K562 (cell line): ENCODE results near the gene KIF6. TPM values are rescaled to one million over a fixed set of nuclear protein-coding genes. Genes with fewer than 3 reads are reported as not detected.

Experiments used
- CREM ChIP-seq: IDR thresholded peaks from 2 replicates; pipeline ENCODE4 v1.6.1; 2014; ENCODE audit warnings: antibody characterized with exemption, low read depth
- DDX20 ChIP-seq: fragments of 450-650 bp; IDR thresholded peaks from 2 replicates; pipeline ENCODE4 v1.6.1; 2016; ENCODE audit warnings: missing genetic modification characterization, low read depth, mild to moderate bottlenecking, missing compliant biosample characterization, moderate library complexity
- EGR1 ChIP-seq: fragments of 450-650 bp; conservative IDR thresholded peaks from 2 replicates; pipeline ENCODE4 v1.6.1; 2017; ENCODE audit warnings: mild to moderate bottlenecking
- KDM1A ChIP-seq, 2 experiments: fragments of 450-650 bp; IDR thresholded peaks; 2 replicates each; pipeline ENCODE4 v1.6.1; 2016; ENCODE audit warnings: mild to moderate bottlenecking in 2 of 2
- MBD1 ChIP-seq: fragments of 250-450 bp; sonication (Bioruptor Pico); IDR thresholded peaks from 2 replicates; pipeline ENCODE4 v1.8.0; 2022; ENCODE audit warnings: inconsistent platforms
- MTA3 ChIP-seq: fragments of 450-650 bp; formaldehyde crosslinking; IDR thresholded peaks from 2 replicates; pipeline ENCODE4 v1.6.1; 2017; ENCODE audit warnings: mild to moderate bottlenecking, borderline replicate concordance
- RCOR1 ChIP-seq, 2 experiments: IDR thresholded peaks; 2 replicates each; pipeline ENCODE4 v1.6.1; 2012; ENCODE audit warnings: low read depth in 2 of 2, low read length in 2 of 2, borderline replicate concordance in 1 of 2, improper control_type of control experiment in 1 of 2
- REST ChIP-seq, 2 experiments: fragments of 450-650 bp; formaldehyde crosslinking in 1 of 2; IDR thresholded peaks; 2 replicates each; pipeline versions ENCODE4 v1.4.0 to v1.6.1; 2014 to 2020; ENCODE audit warnings: mild to moderate bottlenecking in 2 of 2, borderline replicate concordance in 1 of 2, low read depth in 1 of 2
- RFX7 ChIP-seq: fragments of 250-450 bp; sonication (Bioruptor Pico); IDR thresholded peaks from 2 replicates; pipeline ENCODE4 v1.5.1; 2021; ENCODE audit warnings: mild to moderate bottlenecking
- SMC3 ChIP-seq: conservative IDR thresholded peaks from 2 replicates; pipeline ENCODE4 v1.6.1; 2011; ENCODE audit warnings: low read depth, low read length, improper control_type of control experiment; ENCODE audit not compliant: insufficient read depth
- SUPT5H ChIP-seq: fragments of 450-650 bp; IDR thresholded peaks from 2 replicates; pipeline ENCODE4 v1.6.1; 2016
- ZNF780A ChIP-seq: fragments of 250-450 bp; sonication (Bioruptor Pico); IDR thresholded peaks from 2 replicates; pipeline ENCODE4 v1.5.0; 2021; ENCODE audit warnings: mild to moderate bottlenecking
- ZZZ3 ChIP-seq: fragments of 450-650 bp; IDR thresholded peaks from 2 replicates; pipeline ENCODE4 v1.6.1; 2016; ENCODE audit warnings: antibody characterized with exemption, mild to moderate bottlenecking, moderate library complexity
- polyA plus RNA-seq, 8 experiments: library from polyadenylated mRNA; depleted of rRNA in 4 of 8; stranded (reverse) in 5 of 8; unstranded in 3 of 8; fragments of >200 nt; fragmentation: Nextera tagmentation in 2 of 8; fragmentation: Illumina TruSeq in 1 of 8; extraction: Ambion mirVana in 2 of 8; extraction: Trizol in 1 of 8; gene quantifications; 2 replicates each; pipeline versions ENCODE4 v1.2.1 to v1.2.3, GENCODE V29; 2011 to 2014; ENCODE audit warnings: inconsistent platforms in 1 of 8, missing spikeins in 1 of 8
- total RNA-seq, 7 experiments: library from RNA; depleted of rRNA in 6 of 7; stranded (reverse); fragments of >200 nt in 6 of 7; fragmentation: Illumina TruSeq in 2 of 7; extraction: Trizol in 2 of 7; gene quantifications; 2 replicates each; pipeline versions ENCODE4 v1.2.1 to v1.2.3, GENCODE V29; 2011 to 2021; ENCODE audit warnings: low replicate concordance in 1 of 7
- TF ChIP-seq, protein P1 (sequence below): IDR thresholded peaks from 2 replicates; pipeline ENCODE4 v1.6.1; 2011; ENCODE audit warnings: borderline replicate concordance, low read depth, mild to moderate bottlenecking, moderate library complexity, low read length; ENCODE audit not compliant: insufficient read depth, poor library complexity, severe bottlenecking

The KIF6 gene
- total and polyA plus RNA-seq, 9 of the 15 experiments (the other 6 are each of a cell fraction or from before 2014, with no cell fraction given): not detected

DNA sequence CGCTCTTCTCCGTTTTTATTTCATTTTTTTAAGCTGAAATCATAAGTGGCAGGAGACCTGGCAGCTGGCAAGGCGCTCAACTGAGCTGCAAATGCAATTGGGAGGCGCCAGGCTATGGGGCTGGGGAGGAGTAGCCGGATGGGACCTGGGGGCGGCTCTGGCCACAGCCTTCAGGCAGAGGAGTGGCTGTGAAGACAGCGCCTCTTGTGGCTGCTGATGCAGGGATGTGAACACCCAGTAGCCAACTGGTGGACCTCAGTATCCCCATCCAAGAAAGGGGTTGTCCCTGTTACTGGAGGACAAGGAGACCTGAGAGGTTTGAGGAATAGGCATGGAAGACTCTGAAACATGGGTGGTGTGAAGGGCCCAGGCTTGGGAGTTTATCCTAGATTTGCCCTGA, 423.6 kb downstream of the KIF6 start (continued):
- TF ChIP-seq ZNF780A (CRISPR knock-in tag) (no peak), MBD1 (no peak), SUPT5H (no peak), CREM (peak; percentile 56; the same call in 1 of the 2 replicates), SMC3 (0 out of 2 replicates have a peak, but pooled peaks have one; percentile 23), DDX20 (tag) (no peak), RCOR1 (IDR thresholded peaks at IDR 0.05; ENCODE audit: borderline replicate concordance in 1 of 2, low read depth in 2 of 2, low read length in 2 of 2) (peak in 1 of 2 experiments; percentile 78; a peak in 2 of 4 replicates), KDM1A (IDR thresholded peaks at IDR 0.05) (0 out of 4 replicates have a peak, but pooled peaks of 1 of the 2 experiments have one; percentile 20), EGR1 (peak; percentile 61; the same call in 1 of the 2 replicates), MTA3 (no peak), ZZZ3 (no peak), REST (IDR thresholded peaks at IDR 0.05; ENCODE audit: borderline replicate concordance) (peak; percentile 39; the same call in 1 of the 2 replicates), REST (CRISPR knock-in tag; IDR thresholded peaks at IDR 0.05; ENCODE audit: low read depth) (no peak), RFX7 (CRISPR knock-in tag) (no peak)
- TF ChIP-seq, protein P1, sequence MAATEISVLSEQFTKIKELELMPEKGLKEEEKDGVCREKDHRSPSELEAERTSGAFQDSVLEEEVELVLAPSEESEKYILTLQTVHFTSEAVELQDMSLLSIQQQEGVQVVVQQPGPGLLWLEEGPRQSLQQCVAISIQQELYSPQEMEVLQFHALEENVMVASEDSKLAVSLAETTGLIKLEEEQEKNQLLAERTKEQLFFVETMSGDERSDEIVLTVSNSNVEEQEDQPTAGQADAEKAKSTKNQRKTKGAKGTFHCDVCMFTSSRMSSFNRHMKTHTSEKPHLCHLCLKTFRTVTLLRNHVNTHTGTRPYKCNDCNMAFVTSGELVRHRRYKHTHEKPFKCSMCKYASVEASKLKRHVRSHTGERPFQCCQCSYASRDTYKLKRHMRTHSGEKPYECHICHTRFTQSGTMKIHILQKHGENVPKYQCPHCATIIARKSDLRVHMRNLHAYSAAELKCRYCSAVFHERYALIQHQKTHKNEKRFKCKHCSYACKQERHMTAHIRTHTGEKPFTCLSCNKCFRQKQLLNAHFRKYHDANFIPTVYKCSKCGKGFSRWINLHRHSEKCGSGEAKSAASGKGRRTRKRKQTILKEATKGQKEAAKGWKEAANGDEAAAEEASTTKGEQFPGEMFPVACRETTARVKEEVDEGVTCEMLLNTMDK: peak; percentile 54
